Thoracic aorta (tissue), 2 donors: ENCODE results near the gene MALAT1. TPM values are rescaled to one million over a fixed set of nuclear protein-coding genes. Genes with fewer than 3 reads are reported as not detected.
"Not testable (repeated sequence)": the region's sequence is repeated elsewhere in the genome, so short reads cannot be mapped to it uniquely, and the experiment has no call there.

ENCODE experiments used
- ATAC-seq: fragments of 150-250 bp; one replicate; pipeline ENCODE4 v1.8.0; 2017; ENCODE audit warnings: low read depth; ENCODE audit not compliant: insufficient number of reproducible peaks, low FRiP score
- DNase-seq: peaks from one replicate; pipeline ENCODE4 v3.0.0-alpha.2; 2020; ENCODE audit warnings: low spot score
- H3K27ac ChIP-seq, 2 donors: fragments of 200-600 bp; sonication (generic); 1 replicate in 1 of 2; 2 replicates in 1 of 2; pipeline ENCODE4 v1.5.1; 2016; ENCODE audit warnings: mild to moderate bottlenecking in 2 of 2, moderate library complexity in 2 of 2
- H3K27me3 ChIP-seq: fragments of 200-600 bp; sonication (generic); replicated peaks from 2 replicates; pipeline ENCODE4 v1.6.0; 2016; ENCODE audit warnings: mild to moderate bottlenecking; ENCODE audit not compliant: insufficient read depth
- H3K36me3 ChIP-seq: fragments of 200-600 bp; sonication (generic); one replicate; pipeline ENCODE4 v1.5.1; 2016
- H3K4me1 ChIP-seq, 2 donors: fragments of 200-600 bp; sonication (generic); 1 replicate in 1 of 2; 2 replicates in 1 of 2; pipeline versions ENCODE4 v1.5.1 to v1.6.0; 2016; ENCODE audit warnings: low read depth in 2 of 2, mild to moderate bottlenecking in 1 of 2; ENCODE audit not compliant: control insufficient read depth in 1 of 2
- H3K4me3 ChIP-seq: fragments of 200-600 bp; sonication (generic); 2 replicates; pipeline ENCODE4 v1.5.1; 2016; ENCODE audit warnings: mild to moderate bottlenecking
- H3K9me3 ChIP-seq: fragments of 200-600 bp; sonication (generic); 2 replicates; pipeline ENCODE4 v1.5.1; 2016
- total RNA-seq, 2 donors: library from RNA; depleted of rRNA; stranded (reverse); fragments of >200 nt; gene quantifications; one replicate each; pipeline versions ENCODE4 v1.1.0 to v1.2.3, GENCODE V29; 2016
- TF ChIP-seq, protein P1 (sequence below): fragments of 200-600 bp; sonication (generic); IDR thresholded peaks from one replicate; pipeline ENCODE4 v1.5.1; 2019; ENCODE audit warnings: antibody characterized with exemption

MALAT1 gene
- over 10,000 TPM; 20,776 to 38,952 TPM for total RNA-seq

DNA sequence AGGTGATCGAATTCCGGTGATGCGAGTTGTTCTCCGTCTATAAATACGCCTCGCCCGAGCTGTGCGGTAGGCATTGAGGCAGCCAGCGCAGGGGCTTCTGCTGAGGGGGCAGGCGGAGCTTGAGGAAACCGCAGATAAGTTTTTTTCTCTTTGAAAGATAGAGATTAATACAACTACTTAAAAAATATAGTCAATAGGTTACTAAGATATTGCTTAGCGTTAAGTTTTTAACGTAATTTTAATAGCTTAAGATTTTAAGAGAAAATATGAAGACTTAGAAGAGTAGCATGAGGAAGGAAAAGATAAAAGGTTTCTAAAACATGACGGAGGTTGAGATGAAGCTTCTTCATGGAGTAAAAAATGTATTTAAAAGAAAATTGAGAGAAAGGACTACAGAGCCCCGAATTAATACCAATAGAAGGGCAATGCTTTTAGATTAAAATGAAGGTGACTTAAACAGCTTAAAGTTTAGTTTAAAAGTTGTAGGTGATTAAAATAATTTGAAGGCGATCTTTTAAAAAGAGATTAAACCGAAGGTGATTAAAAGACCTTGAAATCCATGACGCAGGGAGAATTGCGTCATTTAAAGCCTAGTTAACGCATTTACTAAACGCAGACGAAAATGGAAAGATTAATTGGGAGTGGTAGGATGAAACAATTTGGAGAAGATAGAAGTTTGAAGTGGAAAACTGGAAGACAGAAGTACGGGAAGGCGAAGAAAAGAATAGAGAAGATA lies at the start of gene MALAT1:
MALAT1 (plus strand) TSS at position 69 of the 736 bp plus-strand sequence.
- no peak for ATAC-seq

DNA sequence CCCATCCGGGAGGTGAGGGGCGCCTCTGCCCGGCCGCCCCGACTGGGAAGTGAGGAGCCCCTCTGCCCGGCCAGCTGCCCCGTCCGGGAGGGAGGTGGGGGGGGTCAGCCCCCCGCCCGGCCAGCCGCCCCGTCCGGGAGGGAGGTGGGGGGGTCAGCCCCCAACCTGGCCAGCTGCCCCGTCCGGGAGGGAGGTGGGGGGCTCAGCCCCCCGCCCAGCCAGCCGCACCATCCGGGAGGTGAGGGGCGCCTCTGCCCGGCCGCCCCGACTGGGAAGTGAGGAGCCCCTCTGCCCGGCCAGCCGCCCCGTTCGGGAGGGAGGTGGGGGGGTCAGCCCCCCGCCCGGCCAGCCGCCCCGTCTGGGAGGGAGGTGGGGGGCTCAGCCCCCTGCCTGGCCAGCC lies 47.5 kb upstream of the MALAT1 start:
- not testable (repeated sequence) for H3K27me3 ChIP-seq, H3K4me3 ChIP-seq, H3K9me3 ChIP-seq, H3K27ac ChIP-seq, DNase-seq, H3K36me3 ChIP-seq, ATAC-seq
- H3K4me1 ChIP-seq = peaks cover 15 to 25% of the 10 kb centered on the region in 2 donors

More for the DNA sequence above, at the start of gene MALAT1:
- Histone ChIP-seq H3K4me3 (peak within 1 kb of the TSS; percentile 89), H3K9me3 (no peaks in the 10 kb centered on the region), H3K27me3 (no peaks in the 10 kb centered on the region), H3K36me3 (peaks cover 31% of the 10 kb centered on the region), H3K4me1 (peaks cover 27 to 34% of the 10 kb centered on the region in 2 donors), H3K27ac (peak within 1 kb of the TSS; percentile 99)
- peak; percentile 78 for DNase-seq
- TF ChIP-seq, protein P1, sequence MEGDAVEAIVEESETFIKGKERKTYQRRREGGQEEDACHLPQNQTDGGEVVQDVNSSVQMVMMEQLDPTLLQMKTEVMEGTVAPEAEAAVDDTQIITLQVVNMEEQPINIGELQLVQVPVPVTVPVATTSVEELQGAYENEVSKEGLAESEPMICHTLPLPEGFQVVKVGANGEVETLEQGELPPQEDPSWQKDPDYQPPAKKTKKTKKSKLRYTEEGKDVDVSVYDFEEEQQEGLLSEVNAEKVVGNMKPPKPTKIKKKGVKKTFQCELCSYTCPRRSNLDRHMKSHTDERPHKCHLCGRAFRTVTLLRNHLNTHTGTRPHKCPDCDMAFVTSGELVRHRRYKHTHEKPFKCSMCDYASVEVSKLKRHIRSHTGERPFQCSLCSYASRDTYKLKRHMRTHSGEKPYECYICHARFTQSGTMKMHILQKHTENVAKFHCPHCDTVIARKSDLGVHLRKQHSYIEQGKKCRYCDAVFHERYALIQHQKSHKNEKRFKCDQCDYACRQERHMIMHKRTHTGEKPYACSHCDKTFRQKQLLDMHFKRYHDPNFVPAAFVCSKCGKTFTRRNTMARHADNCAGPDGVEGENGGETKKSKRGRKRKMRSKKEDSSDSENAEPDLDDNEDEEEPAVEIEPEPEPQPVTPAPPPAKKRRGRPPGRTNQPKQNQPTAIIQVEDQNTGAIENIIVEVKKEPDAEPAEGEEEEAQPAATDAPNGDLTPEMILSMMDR = no peak

DNA sequence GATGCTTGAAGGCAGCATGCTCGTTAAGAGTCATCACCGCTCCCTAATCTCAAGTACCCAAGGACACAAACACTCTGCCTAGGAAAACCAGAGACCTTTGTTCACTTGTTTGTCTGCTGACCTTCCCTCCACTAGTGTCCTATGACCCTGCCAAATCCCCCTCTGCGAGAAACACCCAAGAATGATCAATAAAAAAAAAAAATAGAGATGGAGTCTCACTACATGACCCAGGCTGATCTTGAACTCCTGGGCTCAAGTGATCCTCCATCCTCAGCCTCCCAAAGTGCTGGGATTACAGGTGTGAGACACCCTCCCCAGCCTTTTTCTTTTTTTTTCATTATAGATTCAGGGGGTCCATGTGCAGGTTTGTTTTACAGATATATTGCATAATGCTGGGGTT lies 46.6 kb upstream of the MALAT1 start:
- H3K36me3 ChIP-seq, DNase-seq, H3K9me3 ChIP-seq, ATAC-seq, H3K4me3 ChIP-seq, H3K27me3 ChIP-seq: not testable (repeated sequence)
- peaks cover 15 to 25% of the 10 kb centered on the region in 2 donors for H3K4me1 ChIP-seq
- H3K27ac ChIP-seq = peak overlapping the region in 1 of 2 donors; percentile 85

DNA sequence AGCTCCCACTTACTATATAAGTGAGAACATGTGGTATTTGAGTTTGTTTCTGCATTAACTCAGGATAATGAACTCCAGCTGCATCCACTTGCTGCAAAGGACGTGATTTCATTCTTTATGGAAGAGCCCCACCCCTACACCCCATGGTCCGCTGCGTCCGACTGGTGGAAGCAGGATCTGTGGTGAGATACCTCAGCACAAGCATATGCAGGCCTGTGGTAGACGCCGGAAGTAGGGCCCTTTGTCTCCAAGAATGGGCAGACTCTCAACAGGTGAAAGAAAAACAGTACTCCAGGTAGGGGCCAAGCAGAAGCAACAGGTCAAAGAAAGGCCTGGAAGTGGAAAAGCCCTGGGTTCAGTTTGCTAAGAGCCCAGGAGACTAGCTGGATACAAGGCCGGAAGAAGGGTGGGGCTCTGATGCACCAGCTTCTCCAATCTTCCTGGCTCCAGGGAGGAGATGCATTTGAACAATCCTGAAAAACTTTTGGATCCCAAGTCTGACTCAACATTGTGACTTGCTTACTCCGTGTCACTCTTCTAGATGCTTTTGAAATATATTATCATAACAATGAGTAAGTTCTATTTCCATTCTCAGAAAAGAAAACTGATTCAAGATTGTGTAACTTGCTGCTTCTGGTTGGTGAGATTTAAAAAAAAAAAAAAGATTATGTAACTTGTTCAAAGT lies 45.9 kb upstream of the MALAT1 start:
- peaks cover 15 to 25% of the 10 kb centered on the region in 2 donors for H3K4me1 ChIP-seq
- ATAC-seq (no peak), DNase-seq (no peak)
- H3K27me3 ChIP-seq = no peaks in the 10 kb centered on the region
- TF ChIP-seq, protein P1 = no peak
- no peaks in the 10 kb centered on the region for H3K9me3 ChIP-seq
- no peak overlapping the region for H3K4me3 ChIP-seq
- no peaks in the 10 kb centered on the region for H3K36me3 ChIP-seq
- H3K27ac ChIP-seq = peak overlapping the region; percentile 55 to 85

DNA sequence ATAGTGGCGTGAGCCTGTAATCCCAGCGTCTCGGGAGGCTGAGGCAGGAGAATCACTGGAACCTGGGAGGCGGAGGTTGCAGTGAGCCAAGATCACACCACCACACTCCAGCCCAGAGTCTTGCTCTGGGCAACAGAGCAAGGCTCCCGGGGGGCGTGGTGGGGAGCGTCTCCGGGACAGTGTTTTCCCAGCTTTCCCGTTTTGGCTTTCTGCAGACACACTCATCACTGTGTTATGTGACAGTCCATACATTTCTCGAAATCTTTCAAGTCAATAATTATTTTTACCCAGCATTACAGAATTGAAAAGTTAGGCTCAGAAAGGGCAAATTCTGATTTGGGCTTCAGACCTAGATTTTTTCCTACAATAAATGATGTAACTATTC lies 44.5 kb upstream of the MALAT1 start:
- peak overlapping the region; percentile 71 for H3K4me3 ChIP-seq
- ATAC-seq = no peak
- no peaks in the 10 kb centered on the region for H3K36me3 ChIP-seq
- H3K4me1 ChIP-seq = peaks cover 15 to 25% of the 10 kb centered on the region in 2 donors
- TF ChIP-seq, protein P1 = no peak
- no peak for DNase-seq
- peak overlapping the region; percentile 84 to 85 for H3K27ac ChIP-seq
- no peaks in the 10 kb centered on the region for H3K9me3 ChIP-seq
- H3K27me3 ChIP-seq = no peaks in the 10 kb centered on the region
